MM.1S (cell line): ENCODE data around the gene SLC9B1.
"Not testable (repeated sequence)": the region's sequence is repeated elsewhere in the genome, so short reads cannot be mapped to it uniquely, and the experiment has no call there.

ENCODE experiments used
- EZH2 ChIP-seq: fragments of 300-600 bp; sonication (generic); optimal IDR thresholded peaks from 2 replicates; pipeline ENCODE3; 2017; ENCODE audit warnings: low read depth, mild to moderate bottlenecking, antibody characterized with exemption, low read length, mixed read lengths
- TF ChIP-seq, protein P1 (sequence below): fragments of 300-600 bp; sonication (generic); IDR thresholded peaks from 2 replicates; pipeline ENCODE4 v1.5.1; 2016; ENCODE audit warnings: antibody characterized with exemption, low read length, mixed read lengths

GRCh38 chr4:102865327-102865726 is 154.2 kb downstream of the SLC9B1 start:
- TF ChIP-seq, protein P1, sequence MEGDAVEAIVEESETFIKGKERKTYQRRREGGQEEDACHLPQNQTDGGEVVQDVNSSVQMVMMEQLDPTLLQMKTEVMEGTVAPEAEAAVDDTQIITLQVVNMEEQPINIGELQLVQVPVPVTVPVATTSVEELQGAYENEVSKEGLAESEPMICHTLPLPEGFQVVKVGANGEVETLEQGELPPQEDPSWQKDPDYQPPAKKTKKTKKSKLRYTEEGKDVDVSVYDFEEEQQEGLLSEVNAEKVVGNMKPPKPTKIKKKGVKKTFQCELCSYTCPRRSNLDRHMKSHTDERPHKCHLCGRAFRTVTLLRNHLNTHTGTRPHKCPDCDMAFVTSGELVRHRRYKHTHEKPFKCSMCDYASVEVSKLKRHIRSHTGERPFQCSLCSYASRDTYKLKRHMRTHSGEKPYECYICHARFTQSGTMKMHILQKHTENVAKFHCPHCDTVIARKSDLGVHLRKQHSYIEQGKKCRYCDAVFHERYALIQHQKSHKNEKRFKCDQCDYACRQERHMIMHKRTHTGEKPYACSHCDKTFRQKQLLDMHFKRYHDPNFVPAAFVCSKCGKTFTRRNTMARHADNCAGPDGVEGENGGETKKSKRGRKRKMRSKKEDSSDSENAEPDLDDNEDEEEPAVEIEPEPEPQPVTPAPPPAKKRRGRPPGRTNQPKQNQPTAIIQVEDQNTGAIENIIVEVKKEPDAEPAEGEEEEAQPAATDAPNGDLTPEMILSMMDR = not testable (repeated sequence)
- not testable (repeated sequence) for TF ChIP-seq EZH2
